GM12878 (cell line): ENCODE data around the gene METTL4. TPM values are rescaled to one million over a fixed set of nuclear protein-coding genes. Genes with fewer than 3 reads are reported as not detected.

Experiments
- ATAC-seq: fragments of 200-7000 bp; cut with Tn5 transposase; 3 replicates; pipeline ENCODE4 v1.9.1; 2020; ENCODE audit warnings: mild to moderate bottlenecking, moderate library complexity
- BruUV-seq: library from RNA; stranded (reverse); fragments of 400-500 nt; replicated peaks from 2 replicates; lab custom pipeline; 2021; lab: Mats Ljungman, UMichigan
- CTCF ChIA-PET: fragments of 300-600 bp; sonication (Branson Sonifier 250); formaldehyde crosslinking; extraction: SDS; loops from one replicate; lab custom pipeline; 2021; ENCODE audit warnings: inconsistent platforms; lab: Yijun Ruan, JAX
- POLR2A ChIA-PET: fragments of 350-600 bp; formaldehyde crosslinking; extraction: SDS; loops from one replicate; lab custom pipeline; 2021; ENCODE audit warnings: inconsistent platforms; lab: Charles Lee
- RAD21 ChIA-PET: fragments of 300-600 bp; sonication (Branson Sonifier 250); formaldehyde crosslinking; loops from one replicate; lab custom pipeline; 2023; ENCODE audit warnings: antibody characterized with exemption; ENCODE audit not compliant: unreplicated experiment; lab: Charles Lee
- SMC1A ChIA-PET: fragments of 300-600 bp; sonication (Branson Sonifier 250); formaldehyde crosslinking; loops from one replicate; lab custom pipeline; 2023; ENCODE audit not compliant: unreplicated experiment, uncharacterized antibody; lab: Charles Lee
- DNase-seq: peaks from one replicate; pipeline ENCODE4 v3.0.0-alpha.2; 2011; ENCODE audit warnings: low read depth, low spot score
- FAIRE-seq: peaks from 3 replicates; lab custom pipeline; 2011; peaks lifted over from hg19 to GRCh38; lab: Jason Lieb, UNC
- H2AFZ ChIP-seq: 2 replicates; pipeline ENCODE4 v1.6.0; 2011; ENCODE audit warnings: low read depth, low read length, control low read depth; ENCODE audit not compliant: control insufficient read depth
- H3K27ac ChIP-seq: 2 replicates; pipeline ENCODE4 v1.5.1; 2011; ENCODE audit warnings: control low read depth; ENCODE audit not compliant: control insufficient read depth, insufficient read depth
- H3K27me3 ChIP-seq, 2 experiments: replicated peaks in 1 of 2; 2 replicates each; pipeline versions ENCODE4 v1.6.0 to v1.6.1; 2011; ENCODE audit warnings: low read length in 1 of 2; ENCODE audit not compliant: control insufficient read depth in 2 of 2, insufficient read depth in 2 of 2
- H3K36me3 ChIP-seq, 2 experiments: 2 replicates each; pipeline ENCODE4 v1.5.1; 2011; ENCODE audit warnings: low read length in 1 of 2; ENCODE audit not compliant: control insufficient read depth in 2 of 2, insufficient read depth in 2 of 2
- H3K4me1 ChIP-seq: 2 replicates; pipeline ENCODE4 v1.6.1; 2011; ENCODE audit warnings: mild to moderate bottlenecking, low read length, moderate library complexity, mixed read lengths; ENCODE audit not compliant: control insufficient read depth, insufficient read depth
- H3K4me2 ChIP-seq: 2 replicates; pipeline ENCODE4 v1.6.0; 2011; ENCODE audit warnings: control low read depth; ENCODE audit not compliant: control insufficient read depth, insufficient read depth
- H3K4me3 ChIP-seq: fragments of 200-600 bp; sonication (generic); 2 replicates; pipeline ENCODE4 v1.5.1; 2016
- H3K79me2 ChIP-seq: 2 replicates; pipeline ENCODE4 v1.6.0; 2011; ENCODE audit warnings: low read length; ENCODE audit not compliant: control insufficient read depth, insufficient read depth
- H3K9ac ChIP-seq: 2 replicates; pipeline ENCODE4 v1.8.0; 2011; ENCODE audit warnings: low read length, control low read depth, mixed read lengths; ENCODE audit not compliant: control insufficient read depth, insufficient read depth
- H3K9me3 ChIP-seq: replicated peaks from 3 replicates; pipeline ENCODE4 v1.5.1; 2011; ENCODE audit warnings: mild to moderate bottlenecking, low read length; ENCODE audit not compliant: control insufficient read depth, insufficient read depth
- H4K20me1 ChIP-seq: 2 replicates; pipeline ENCODE4 v1.6.0; 2011; ENCODE audit not compliant: control insufficient read depth, insufficient read depth
- ATF3 ChIP-seq: IDR thresholded peaks from 2 replicates; pipeline ENCODE4 v1.6.1; 2011; ENCODE audit warnings: low read depth, mild to moderate bottlenecking, low read length, moderate library complexity, borderline replicate concordance; ENCODE audit errors: extremely low read depth
- ETV6 ChIP-seq, 2 experiments: fragments of 450-650 bp in 1 of 2; IDR thresholded peaks in 1 of 2; conservative IDR thresholded peaks in 1 of 2; 2 replicates each; pipeline ENCODE4 v1.6.1; 2014; ENCODE audit warnings: antibody characterized with exemption in 1 of 2, borderline replicate concordance in 1 of 2, low read depth in 1 of 2, mild to moderate bottlenecking in 1 of 2, moderate library complexity in 1 of 2
- FOS ChIP-seq: IDR thresholded peaks from 3 replicates; pipeline ENCODE4 v1.6.1; 2011; ENCODE audit warnings: borderline replicate concordance; ENCODE audit not compliant: insufficient read length; ENCODE audit errors: extremely low read depth
- HDAC2 ChIP-seq: fragments of 200-600 bp; sonication (generic); IDR thresholded peaks from 2 replicates; pipeline ENCODE4 v1.6.1; 2017
- HDAC6 ChIP-seq: fragments of 200-600 bp; sonication (generic); IDR thresholded peaks from one replicate; pipeline ENCODE4 v1.8.0; 2017; ENCODE audit warnings: antibody characterized with exemption; ENCODE audit not compliant: unreplicated experiment
- IKZF1 ChIP-seq: fragments of 450-650 bp; conservative IDR thresholded peaks from 2 replicates; pipeline ENCODE4 v1.6.1; 2017; ENCODE audit warnings: antibody characterized with exemption, mild to moderate bottlenecking
- LARP7 ChIP-seq: fragments of 450-650 bp; IDR thresholded peaks from 2 replicates; pipeline ENCODE4 v1.6.1; 2017; ENCODE audit warnings: mild to moderate bottlenecking
- MLLT1 ChIP-seq: fragments of 450-650 bp; IDR thresholded peaks from 2 replicates; pipeline ENCODE4 v1.6.1; 2016; ENCODE audit warnings: mild to moderate bottlenecking
- MYC ChIP-seq: IDR thresholded peaks from 2 replicates; pipeline ENCODE4 v1.6.1; 2011; ENCODE audit warnings: mild to moderate bottlenecking, low read length, moderate library complexity, inconsistent platforms; ENCODE audit not compliant: insufficient read depth, insufficient replicate concordance, insufficient read length, severe bottlenecking
- NFXL1 ChIP-seq: fragments of 450-650 bp; IDR thresholded peaks from 2 replicates; pipeline ENCODE4 v1.6.1; 2017; ENCODE audit warnings: antibody characterized with exemption, mild to moderate bottlenecking, borderline replicate concordance
- NRF1 ChIP-seq: conservative IDR thresholded peaks from 2 replicates; pipeline ENCODE4 v1.6.1; 2011; ENCODE audit warnings: mild to moderate bottlenecking, low read depth, low read length, improper control_type of control experiment
- POLR2A ChIP-seq: IDR thresholded peaks from 2 replicates; pipeline ENCODE4 v1.6.1; 2011; ENCODE audit warnings: low read depth, mild to moderate bottlenecking, low read length
- POU2F2 ChIP-seq: IDR thresholded peaks from 3 replicates; pipeline ENCODE4 v1.6.1; 2011; ENCODE audit warnings: low read depth, mild to moderate bottlenecking, low read length, borderline replicate concordance
- RAD51 ChIP-seq: fragments of 450-650 bp; IDR thresholded peaks from 2 replicates; pipeline ENCODE4 v1.6.1; 2016; ENCODE audit warnings: moderate library complexity, mild to moderate bottlenecking, inconsistent platforms
- SKIL ChIP-seq: fragments of 450-650 bp; IDR thresholded peaks from 2 replicates; pipeline ENCODE4 v1.6.1; 2017; ENCODE audit warnings: mild to moderate bottlenecking, low read depth, inconsistent platforms; ENCODE audit not compliant: poor library complexity, severe bottlenecking
- SRF ChIP-seq, 2 experiments: IDR thresholded peaks; 2 replicates each; pipeline ENCODE4 v1.6.1; 2011; ENCODE audit warnings: low read depth in 2 of 2, low read length in 2 of 2, mild to moderate bottlenecking in 1 of 2, moderate library complexity in 1 of 2
- SUZ12 ChIP-seq: fragments of 200-600 bp; sonication (generic); IDR thresholded peaks from one replicate; pipeline ENCODE4 v1.6.1; 2018; ENCODE audit warnings: antibody characterized with exemption, mild to moderate bottlenecking; ENCODE audit not compliant: unreplicated experiment
- ZBTB33 ChIP-seq: fragments of 450-650 bp; IDR thresholded peaks from 2 replicates; pipeline ENCODE4 v1.6.1; 2017; ENCODE audit warnings: mild to moderate bottlenecking
- ZNF24 ChIP-seq: fragments of 450-650 bp; IDR thresholded peaks from 2 replicates; pipeline ENCODE4 v1.6.1; 2017; ENCODE audit warnings: antibody characterized with exemption, mild to moderate bottlenecking
- WGBS: methylation state at CpG from one replicate; pipeline ENCODE4 v1.1.6; 2016; ENCODE audit warnings: low lambda C conversion rate; ENCODE audit not compliant: insufficient replicate concordance, insufficient coverage; ENCODE audit errors: missing lambda C conversion rate; 5-methylcytosine and 5-hydroxymethylcytosine counted together
- in situ Hi-C: fragments of 300-500 bp; cut with MboI; formaldehyde crosslinking; loops from 9 replicates; pipeline ENCODE4 v1.14.3; 2018; ENCODE audit warnings: mixed read lengths
- intact Hi-C: fragments of 100-400 bp; cut with micrococcal nuclease; formaldehyde crosslinking; loops from one replicate; pipeline ENCODE4 v1.14.2; 2022; ENCODE audit not compliant: unreplicated experiment
- polyA plus RNA-seq, 11 experiments: library from polyadenylated mRNA; depleted of rRNA in 4 of 11; unstranded in 6 of 11; stranded (reverse) in 5 of 11; fragments of >200 nt; fragmentation: Nextera tagmentation in 4 of 11; fragmentation: Illumina TruSeq in 1 of 11; extraction: Ambion mirVana in 4 of 11; extraction: Trizol in 1 of 11; gene quantifications; 1 replicate in 1 of 11; 2 replicates in 10 of 11; pipeline versions ENCODE4 v1.2.1 to v1.2.3, GENCODE V29; 2011 to 2016; ENCODE audit warnings: inconsistent platforms in 2 of 11, missing spikeins in 2 of 11, low read depth in 1 of 11
- total RNA-seq, 4 experiments: library from RNA; depleted of rRNA in 3 of 4; stranded (reverse); fragments of >200 nt in 3 of 4; fragmentation: Illumina TruSeq in 1 of 4; extraction: Trizol in 1 of 4; gene quantifications; 2 replicates each; pipeline versions ENCODE4 v1.2.1 to v1.2.3, GENCODE V29; 2013 to 2021

Gene METTL4
- total and polyA plus RNA-seq, 10 of the 15 experiments (the other 5 are each of a cell fraction or from before 2014, with no cell fraction given): 4.9 to 15.2 (median 12.3) TPM

GRCh38 chr18:2568605-2569004 lies 2.7 kb downstream of the METTL4 start:
- RAD21 ChIA-PET: interaction anchor here (0.8 kb wide), 1 partner anchor 69 kb away, joined by 5 read pairs; no protein-coding TSS in a partner anchor
- Histone ChIP-seq H3K4me3 (no peak overlapping the region), H3K4me2 (no peak overlapping the region; the same call in 1 of the 2 replicates), H3K36me3 (peaks cover 0 to 4% of the 10 kb centered on the region in 2 experiments; a peak in 1 of 4 replicates), H3K27ac (no peak overlapping the region), H3K9ac (no peak overlapping the region), H3K4me1 (peaks cover 5% of the 10 kb centered on the region), H3K9me3 (no peaks in the 10 kb centered on the region), H2AFZ (no peak overlapping the region), H3K27me3 (no peaks in the 10 kb centered on the region), H4K20me1 (no peaks in the 10 kb centered on the region), H3K79me2 (peaks cover 45% of the 10 kb centered on the region)
- ATAC-seq (no peak), DNase-seq (no peak), FAIRE-seq (no peak)
- in situ Hi-C loops: no loop called here
- 93% methylated on average over 3 of the region's 3 CpGs for WGBS
- intact Hi-C loops: no loop called here
- SMC1A ChIA-PET: interaction anchor here (0.6 kb wide), 1 partner anchor 13 kb away, joined by 3 read pairs; no protein-coding TSS in a partner anchor
- no TSS peak for BruUV-seq
- CTCF ChIA-PET: no interaction called here
- POLR2A ChIA-PET: interaction anchor here (0.8 kb wide), 1 partner anchor 96 kb away, joined by 4 read pairs; no protein-coding TSS in a partner anchor
- TF ChIP-seq HDAC2: no peak
- TF ChIP-seq POU2F2: no peak
- no peak for TF ChIP-seq ZBTB33
- no peak for TF ChIP-seq MYC
- TF ChIP-seq POLR2A: no peak
- TF ChIP-seq HDAC6: no peak
- no peak for TF ChIP-seq ATF3
- no peak for TF ChIP-seq NFXL1
- TF ChIP-seq SKIL: no peak
- TF ChIP-seq LARP7: no peak
- TF ChIP-seq SUZ12: no peak
- no peak for TF ChIP-seq SRF (IDR thresholded peaks at IDR 0.05; ENCODE audit: low read depth in 2 of 2, low read length in 2 of 2)
- no peak for TF ChIP-seq IKZF1
- no peak for TF ChIP-seq RAD51
- no peak for TF ChIP-seq FOS
- TF ChIP-seq NRF1: no peak
- no peak for TF ChIP-seq MLLT1
- no peak for TF ChIP-seq ZNF24
- TF ChIP-seq ETV6 (conservative IDR thresholded peaks at IDR 0.05 in 1 of 2, IDR thresholded peaks at IDR 0.05 in 1 of 2; ENCODE audit: borderline replicate concordance in 1 of 2, low read depth in 1 of 2): no peak
